Chondrocyte (in vitro differentiated cells): Measurements from ENCODE around the gene SERPIND1. TPM values are rescaled to one million over a fixed set of nuclear protein-coding genes. Genes with fewer than 3 reads are reported as not detected.

ENCODE experiments used
- DNase-seq: peaks from one replicate; pipeline ENCODE4 v3.0.0; 2021; ENCODE audit warnings: mixed read lengths, low spot score
- H3K27ac Mint-ChIP-seq: one replicate; pipeline ENCODE4 v1.8.0; 2021; ENCODE audit warnings: mild to moderate bottlenecking, moderate library complexity, mixed read lengths; ENCODE audit not compliant: unreplicated experiment
- H3K27me3 Mint-ChIP-seq: 2 replicates; pipeline ENCODE4 v1.8.0; 2021; ENCODE audit warnings: low read depth, mixed read lengths
- H3K36me3 Mint-ChIP-seq: 2 replicates; pipeline ENCODE4 v1.8.0; 2021; ENCODE audit warnings: low read depth, mixed read lengths
- H3K4me1 Mint-ChIP-seq: 2 replicates; pipeline ENCODE4 v1.8.0; 2021; ENCODE audit warnings: low read depth, mild to moderate bottlenecking, mixed read lengths
- H3K4me3 Mint-ChIP-seq: one replicate; pipeline ENCODE4 v1.8.0; 2021; ENCODE audit warnings: mild to moderate bottlenecking, moderate library complexity, mixed read lengths; ENCODE audit not compliant: unreplicated experiment
- H3K9me3 Mint-ChIP-seq: 2 replicates; pipeline ENCODE4 v1.8.0; 2021; ENCODE audit warnings: low read depth, mixed read lengths
- total RNA-seq: library from RNA; stranded (reverse); gene quantifications from 3 replicates; pipeline ENCODE4 v1.2.1, GENCODE V29; 2021
- TF ChIP-seq, protein P1 (sequence below): fragments of 200-600 bp; sonication (generic); IDR thresholded peaks from 2 replicates; pipeline ENCODE4 v1.5.0; 2021; ENCODE audit warnings: antibody characterized with exemption, mild to moderate bottlenecking, moderate library complexity

Gene SERPIND1
- total RNA-seq, 1 donor from 2014 or later: not detected

GRCh38 chr22:20792966-20793728 is 19.2 kb downstream of the SERPIND1 start:
- DNase-seq: no peak
- Mint-ChIP-seq H3K27me3 (no peaks in the 10 kb centered on the region), H3K9me3 (no peaks in the 10 kb centered on the region), H3K4me1 (no peaks in the 10 kb centered on the region), H3K36me3 (peaks cover 40% of the 10 kb centered on the region), H3K4me3 (no peak overlapping the region), H3K27ac (no peak overlapping the region)
- TF ChIP-seq, protein P1, sequence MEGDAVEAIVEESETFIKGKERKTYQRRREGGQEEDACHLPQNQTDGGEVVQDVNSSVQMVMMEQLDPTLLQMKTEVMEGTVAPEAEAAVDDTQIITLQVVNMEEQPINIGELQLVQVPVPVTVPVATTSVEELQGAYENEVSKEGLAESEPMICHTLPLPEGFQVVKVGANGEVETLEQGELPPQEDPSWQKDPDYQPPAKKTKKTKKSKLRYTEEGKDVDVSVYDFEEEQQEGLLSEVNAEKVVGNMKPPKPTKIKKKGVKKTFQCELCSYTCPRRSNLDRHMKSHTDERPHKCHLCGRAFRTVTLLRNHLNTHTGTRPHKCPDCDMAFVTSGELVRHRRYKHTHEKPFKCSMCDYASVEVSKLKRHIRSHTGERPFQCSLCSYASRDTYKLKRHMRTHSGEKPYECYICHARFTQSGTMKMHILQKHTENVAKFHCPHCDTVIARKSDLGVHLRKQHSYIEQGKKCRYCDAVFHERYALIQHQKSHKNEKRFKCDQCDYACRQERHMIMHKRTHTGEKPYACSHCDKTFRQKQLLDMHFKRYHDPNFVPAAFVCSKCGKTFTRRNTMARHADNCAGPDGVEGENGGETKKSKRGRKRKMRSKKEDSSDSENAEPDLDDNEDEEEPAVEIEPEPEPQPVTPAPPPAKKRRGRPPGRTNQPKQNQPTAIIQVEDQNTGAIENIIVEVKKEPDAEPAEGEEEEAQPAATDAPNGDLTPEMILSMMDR: no peak

DNA sequence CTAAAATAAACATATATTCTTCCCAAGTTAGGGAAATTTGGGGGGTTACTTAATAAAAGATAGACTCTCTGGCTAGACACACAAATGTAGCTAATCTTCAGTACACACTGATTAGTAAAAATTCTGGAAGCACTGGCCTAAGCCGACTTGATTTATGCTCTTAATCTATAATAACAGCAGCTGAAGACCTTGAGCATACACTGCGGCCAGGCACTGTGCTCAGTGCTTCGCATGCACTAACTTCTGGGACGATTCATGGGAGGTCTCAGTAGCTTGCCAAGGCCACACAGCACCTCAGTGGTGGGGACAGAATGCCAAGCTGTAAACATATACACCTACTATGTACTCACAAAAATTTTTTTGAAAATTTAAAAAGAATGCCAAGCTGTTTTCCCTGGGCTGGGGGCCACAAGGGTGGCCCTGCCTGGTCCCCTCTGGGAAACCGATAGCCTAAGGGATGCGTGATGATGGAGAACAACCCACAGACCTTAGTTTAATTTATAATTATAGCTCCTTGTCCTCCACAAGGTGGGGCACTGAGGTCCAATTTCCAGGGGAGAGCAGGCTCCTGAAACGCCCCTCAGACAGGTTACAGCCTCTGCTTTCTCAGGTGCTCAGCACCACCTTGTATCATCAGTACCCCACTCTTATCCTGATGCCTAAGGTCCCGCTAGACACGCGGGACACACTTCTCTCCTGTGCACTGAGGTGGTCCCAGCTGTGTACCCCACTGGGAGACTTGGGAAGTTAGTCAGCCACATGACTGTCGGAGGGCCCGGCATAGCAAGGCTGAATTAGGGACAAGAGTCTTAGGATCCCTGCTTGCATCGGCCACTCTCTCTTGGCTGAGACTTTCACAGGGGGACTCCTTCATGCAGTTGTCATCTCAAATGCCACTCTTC is 20.1 kb downstream of the SERPIND1 start:
- no peak for DNase-seq
- H3K27ac Mint-ChIP-seq: no peak overlapping the region
- no peaks in the 10 kb centered on the region for H3K27me3 Mint-ChIP-seq
- H3K9me3 Mint-ChIP-seq: no peaks in the 10 kb centered on the region
- TF ChIP-seq, protein P1: no peak
- no peak overlapping the region for H3K4me3 Mint-ChIP-seq
- no peaks in the 10 kb centered on the region for H3K4me1 Mint-ChIP-seq
- peaks cover 46% of the 10 kb centered on the region for H3K36me3 Mint-ChIP-seq

GRCh38 chr22:20794650-20795413 is 20.9 kb downstream of the SERPIND1 start:
- no peaks in the 10 kb centered on the region for H3K4me1 Mint-ChIP-seq
- no peaks in the 10 kb centered on the region for H3K27me3 Mint-ChIP-seq
- no peaks in the 10 kb centered on the region for H3K9me3 Mint-ChIP-seq
- H3K4me3 Mint-ChIP-seq: no peak overlapping the region
- DNase-seq: no peak
- H3K36me3 Mint-ChIP-seq: peaks cover 49% of the 10 kb centered on the region
- H3K27ac Mint-ChIP-seq: no peak overlapping the region
- TF ChIP-seq, protein P1: no peak

GRCh38 chr22:20796731-20797130 is 22.8 kb downstream of the SERPIND1 start:
- Mint-ChIP-seq H3K27ac (no peak overlapping the region), H3K27me3 (no peaks in the 10 kb centered on the region), H3K36me3 (peaks cover 45% of the 10 kb centered on the region), H3K9me3 (no peaks in the 10 kb centered on the region), H3K4me1 (no peaks in the 10 kb centered on the region), H3K4me3 (no peak overlapping the region)
- DNase-seq: peak; percentile 27
- TF ChIP-seq, protein P1: no peak

- DNase-seq: peak; percentile 22
- H3K9me3 Mint-ChIP-seq: no peaks in the 10 kb centered on the region
- no peaks in the 10 kb centered on the region for H3K4me1 Mint-ChIP-seq
- H3K36me3 Mint-ChIP-seq: peaks cover 44% of the 10 kb centered on the region
- no peak overlapping the region for H3K4me3 Mint-ChIP-seq
- H3K27ac Mint-ChIP-seq: no peak overlapping the region
- TF ChIP-seq, protein P1: no peak
- H3K27me3 Mint-ChIP-seq: no peaks in the 10 kb centered on the region
Measured at GRCh38 chr22:20798218-20798617, 24.3 kb downstream of the SERPIND1 start.
